SU-DHL-6 (cell line): ENCODE measurements around the gene TESMIN.

Experiments
- H2AFZ ChIP-seq: fragments of 200-600 bp; sonication (generic); 2 replicates; pipeline ENCODE4 v1.6.1; 2014; ENCODE audit warnings: low read depth, mild to moderate bottlenecking, moderate library complexity, mixed read lengths, antibody characterized with exemption, low read length; ENCODE audit not compliant: severe bottlenecking
- H3F3A ChIP-seq: fragments of 200-600 bp; shearing (Covaris generic); 2 replicates; pipeline ENCODE4 v1.6.0; 2016; ENCODE audit warnings: antibody characterized with exemption, mild to moderate bottlenecking; ENCODE audit not compliant: insufficient read depth
- H3K27ac ChIP-seq: fragments of 200-600 bp; sonication (generic); 2 replicates; pipeline ENCODE4 v1.5.1; 2016; ENCODE audit warnings: low read depth, mild to moderate bottlenecking, low read length, moderate library complexity, mixed read lengths
- H3K27me3 ChIP-seq: fragments of 200-600 bp; sonication (generic), shearing (Covaris generic); 2 replicates; pipeline ENCODE4 v1.6.0; 2014; ENCODE audit warnings: mild to moderate bottlenecking, low read length
- H3K36me3 ChIP-seq: fragments of 200-600 bp; sonication (generic); 2 replicates; pipeline ENCODE4 v1.6.1; 2014; ENCODE audit warnings: mild to moderate bottlenecking, low read length, mixed read lengths
- H3K4me2 ChIP-seq: fragments of 300-600, 200-600 bp; shearing (Covaris generic), sonication (generic); 2 replicates; pipeline ENCODE4 v1.6.0; 2014; ENCODE audit warnings: low read length, low read depth, mild to moderate bottlenecking; ENCODE audit not compliant: poor library complexity, severe bottlenecking
- H3K4me3 ChIP-seq: fragments of 200-600 bp; sonication (generic); 2 replicates; pipeline ENCODE4 v1.5.1; 2014; ENCODE audit warnings: antibody characterized with exemption, low read length, mild to moderate bottlenecking, mixed read lengths; ENCODE audit not compliant: insufficient read depth, poor library complexity, severe bottlenecking
- H3K79me2 ChIP-seq: fragments of 200-600 bp; sonication (generic); 2 replicates; pipeline ENCODE4 v1.6.1; 2014; ENCODE audit warnings: mild to moderate bottlenecking, low read length, moderate library complexity; ENCODE audit not compliant: insufficient read depth
- H3K9ac ChIP-seq: fragments of 200-600 bp; sonication (generic); 2 replicates; pipeline ENCODE4 v1.7.0; 2014; ENCODE audit warnings: mild to moderate bottlenecking, low read length
- H3K9me2 ChIP-seq: fragments of 200-600 bp; sonication (generic); replicated peaks from 2 replicates; pipeline ENCODE4 v1.6.1; 2014; ENCODE audit warnings: low read length; ENCODE audit not compliant: insufficient read depth
- H3K9me3 ChIP-seq: fragments of 200-600 bp; sonication (generic); 2 replicates; pipeline ENCODE4 v1.6.1; 2014; ENCODE audit warnings: low read length, mixed read lengths; ENCODE audit not compliant: insufficient read depth
- H4K20me1 ChIP-seq: fragments of 200-600 bp; sonication (generic); 2 replicates; pipeline ENCODE4 v1.6.1; 2014; ENCODE audit warnings: low read depth, mild to moderate bottlenecking, antibody characterized with exemption, low read length, moderate library complexity, mixed read lengths
- CTCF ChIP-seq: fragments of 200-600 bp; sonication (generic); IDR thresholded peaks from one replicate; pipeline ENCODE4 v1.5.1; 2017; ENCODE audit warnings: antibody characterized with exemption, mild to moderate bottlenecking, low read length, moderate library complexity; ENCODE audit not compliant: insufficient read depth, poor library complexity, severe bottlenecking
- EZH2phosphoT487 ChIP-seq: fragments of 200-600 bp; sonication (generic), shearing (Covaris generic); conservative IDR thresholded peaks from 2 replicates; pipeline ENCODE4 v1.6.1; 2018; ENCODE audit warnings: mild to moderate bottlenecking, antibody characterized with exemption, low read length, moderate library complexity, mixed read lengths

TESMIN gene

GRCh38 chr11:68687311-68687710, 64.0 kb downstream of the TESMIN start:
- no peaks in the 10 kb centered on the region; the same call in 1 of the 2 replicates for H3K27me3 ChIP-seq
- no peaks in the 10 kb centered on the region for H3K9me3 ChIP-seq
- H3K36me3 ChIP-seq = no peaks in the 10 kb centered on the region
- H3K4me2 ChIP-seq = no peak overlapping the region
- no peaks in the 10 kb centered on the region for H3F3A ChIP-seq
- H3K9ac ChIP-seq = no peak overlapping the region
- no peak overlapping the region for H3K4me3 ChIP-seq
- no peak overlapping the region for H3K27ac ChIP-seq
- no peaks in the 10 kb centered on the region for H4K20me1 ChIP-seq
- no peak overlapping the region for H2AFZ ChIP-seq
- TF ChIP-seq CTCF (no peak), EZH2phosphoT487 (no peak)
- no peaks in the 10 kb centered on the region for H3K79me2 ChIP-seq
- no peaks in the 10 kb centered on the region for H3K9me2 ChIP-seq

GRCh38 chr11:68686486-68686885, 64.8 kb downstream of the TESMIN start:
- H2AFZ ChIP-seq = no peak overlapping the region
- no peaks in the 10 kb centered on the region for H3K9me3 ChIP-seq
- H3K4me2 ChIP-seq = no peak overlapping the region
- no peak overlapping the region for H3K27ac ChIP-seq
- H3K9ac ChIP-seq = no peak overlapping the region
- H3K27me3 ChIP-seq = no peaks in the 10 kb centered on the region; the same call in 1 of the 2 replicates
- no peaks in the 10 kb centered on the region for H4K20me1 ChIP-seq
- H3K36me3 ChIP-seq = no peaks in the 10 kb centered on the region
- H3K79me2 ChIP-seq = no peaks in the 10 kb centered on the region
- no peak overlapping the region for H3K4me3 ChIP-seq
- H3K9me2 ChIP-seq = no peaks in the 10 kb centered on the region
- H3F3A ChIP-seq = no peaks in the 10 kb centered on the region
- TF ChIP-seq EZH2phosphoT487 (no peak), CTCF (no peak)

DNA sequence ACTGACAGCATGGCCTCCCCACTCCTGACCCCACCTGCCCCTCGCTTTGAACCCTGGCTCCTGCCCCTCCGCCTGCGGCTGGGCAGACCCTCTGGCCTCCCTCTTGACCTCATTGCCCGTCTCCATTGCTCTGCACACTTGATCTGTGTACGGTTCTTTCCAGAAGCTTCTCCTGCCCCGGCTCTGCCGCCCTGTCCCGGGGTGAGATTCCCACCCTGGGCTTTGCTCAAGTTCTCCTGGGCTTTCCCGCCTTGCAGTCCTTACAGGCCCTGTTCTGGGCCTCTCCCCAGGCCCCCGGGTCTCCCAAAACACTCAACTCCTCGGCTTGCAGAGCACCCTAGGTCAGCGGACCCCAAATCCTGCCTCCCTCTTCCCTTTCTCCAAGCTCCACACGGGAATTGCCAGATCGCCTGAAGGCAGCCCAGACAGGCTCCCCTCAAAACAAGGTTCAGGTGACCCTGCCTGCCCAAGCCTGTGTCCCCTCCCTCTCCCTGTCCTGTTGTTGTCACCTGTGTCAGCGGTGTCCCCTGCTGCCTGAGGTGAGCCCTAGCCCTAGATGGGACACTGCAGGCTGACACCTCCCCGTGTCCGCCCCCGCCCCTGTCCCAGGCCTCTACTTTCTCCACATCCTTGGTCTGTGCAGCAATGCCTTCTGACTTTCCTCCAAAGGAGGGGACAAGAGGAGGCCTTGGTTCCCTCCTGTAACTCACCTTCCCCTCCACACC, 65.5 kb downstream of the TESMIN start:
- Histone ChIP-seq H3K36me3 (no peaks in the 10 kb centered on the region), H3K27me3 (no peaks in the 10 kb centered on the region; the same call in 1 of the 2 replicates), H2AFZ (no peak overlapping the region), H3K9me2 (no peaks in the 10 kb centered on the region), H3K79me2 (no peaks in the 10 kb centered on the region), H3K4me2 (no peak overlapping the region), H3K27ac (no peak overlapping the region), H3F3A (no peaks in the 10 kb centered on the region), H3K9me3 (no peaks in the 10 kb centered on the region), H4K20me1 (no peaks in the 10 kb centered on the region), H3K9ac (no peak overlapping the region), H3K4me3 (no peak overlapping the region)
- TF ChIP-seq EZH2phosphoT487 = no peak
- no peak for TF ChIP-seq CTCF
